NCI-H1092 treated with DMSO at 0.1 percent for 48 hours (cell line): ENCODE data around the gene GPR162.
A peak's percentile ranks its signal among the peaks of the same experiment; 100 is the strongest.

Experiments
- DNase-seq: peaks from one replicate; lab custom pipeline; 2025; lab: John Stamatoyannopoulos, UW

The GPR162 gene

GRCh38 chr12:6821591-6822425 is at the start of gene GPR162:
GPR162 (plus strand) TSS chr12:6821821; CDS start chr12:6823899, 2,078 bp downstream.
- peak; percentile 77 for DNase-seq

- no peak for DNase-seq
Observed at GRCh38 chr12:6772331-6772695, 49.3 kb upstream of the GPR162 start, which contains the start of gene LAG3. LAG3 (plus strand) TSS chr12:6772520; CDS start chr12:6772853, 333 bp downstream.

GRCh38 chr12:6772726-6773589 is 48.7 kb upstream of the GPR162 start:
- DNase-seq: no peak

- no peak for DNase-seq
Observed at GRCh38 chr12:6773590-6774351, 47.9 kb upstream of the GPR162 start.

- no peak for DNase-seq
Observed at GRCh38 chr12:6774499-6775062, 47.0 kb upstream of the GPR162 start.

GRCh38 chr12:6775185-6776174 is 46.1 kb upstream of the GPR162 start:
- no peak for DNase-seq

GRCh38 chr12:6777386-6777785 is 44.2 kb upstream of the GPR162 start:
- DNase-seq: no peak

GRCh38 chr12:6778217-6778573 is 43.4 kb upstream of the GPR162 start:
- DNase-seq: no peak

GRCh38 chr12:6778574-6779550 is 42.8 kb upstream of the GPR162 start:
- peak; percentile 85 for DNase-seq

GRCh38 chr12:6779708-6780432 is 41.8 kb upstream of the GPR162 start:
- DNase-seq: no peak

- DNase-seq: no peak
Observed at GRCh38 chr12:6780573-6780972, 41.0 kb upstream of the GPR162 start.

- no peak for DNase-seq
Observed at GRCh38 chr12:6782119-6782518, 39.5 kb upstream of the GPR162 start.

GRCh38 chr12:6782850-6783566 is 38.6 kb upstream of the GPR162 start:
- DNase-seq: no peak

- DNase-seq: no peak
Observed at GRCh38 chr12:6783828-6784227, 37.8 kb upstream of the GPR162 start.

GRCh38 chr12:6784296-6784695 is 37.3 kb upstream of the GPR162 start:
- no peak for DNase-seq

- no peak for DNase-seq
Observed at GRCh38 chr12:6784761-6785160, 36.9 kb upstream of the GPR162 start.

GRCh38 chr12:6786416-6787094 is 35.1 kb upstream of the GPR162 start:
- DNase-seq: no peak

- DNase-seq: no peak
Observed at GRCh38 chr12:6787309-6787708, 34.3 kb upstream of the GPR162 start.
